Brain pericyte (primary cell): Measurements from ENCODE around the gene FCRL6.
A peak's percentile ranks its signal among the peaks of the same experiment; 100 is the strongest.

Source experiments
- DNase-seq: peaks from one replicate; pipeline ENCODE4 v3.0.0-alpha.2; 2012; ENCODE audit warnings: low read depth, low spot score

FCRL6 gene

GRCh38 chr1:159802111-159802510 lies at the start of gene FCRL6:
Gene FCRL6, plus strand, starts transcription at chr1:159802360. Its CDS starts 65 bp downstream, at chr1:159802425.
- no peak for DNase-seq

- DNase-seq = no peak
Measured at GRCh38 chr1:159753386-159753785, 48.8 kb upstream of the FCRL6 start.

- DNase-seq = no peak
Measured at GRCh38 chr1:159755451-159756007, 46.6 kb upstream of the FCRL6 start.

- DNase-seq = no peak
Measured at GRCh38 chr1:159756397-159756796, 45.8 kb upstream of the FCRL6 start.

- DNase-seq = no peak
Measured at GRCh38 chr1:159763686-159764085, 38.5 kb upstream of the FCRL6 start.

- no peak for DNase-seq
Measured at GRCh38 chr1:159765806-159766205, 36.4 kb upstream of the FCRL6 start.

GRCh38 chr1:159771127-159771895 lies 30.8 kb upstream of the FCRL6 start:
- DNase-seq = no peak

- no peak for DNase-seq
Measured at GRCh38 chr1:159774465-159774864, 27.7 kb upstream of the FCRL6 start.

- DNase-seq = no peak
Measured at GRCh38 chr1:159775716-159776115, 26.4 kb upstream of the FCRL6 start.

GRCh38 chr1:159778266-159778665 lies 23.9 kb upstream of the FCRL6 start:
- no peak for DNase-seq

- no peak for DNase-seq
Measured at GRCh38 chr1:159779403-159779851, 22.7 kb upstream of the FCRL6 start.

- DNase-seq = peak; percentile 98
Measured at GRCh38 chr1:159780583-159781582, 21.3 kb upstream of the FCRL6 start, which contains the start of gene DUSP23. Gene DUSP23, plus strand, starts transcription at chr1:159780962. Its CDS starts 139 bp downstream, at chr1:159781101.

GRCh38 chr1:159781992-159782391 lies 20.2 kb upstream of the FCRL6 start:
- no peak for DNase-seq

GRCh38 chr1:159783724-159784123 lies 18.4 kb upstream of the FCRL6 start:
- DNase-seq = no peak

GRCh38 chr1:159786465-159786864 lies 15.7 kb upstream of the FCRL6 start:
- no peak for DNase-seq

- DNase-seq = no peak
Measured at GRCh38 chr1:159786966-159787365, 15.2 kb upstream of the FCRL6 start.

- no peak for DNase-seq
Measured at GRCh38 chr1:159790237-159790917, 11.8 kb upstream of the FCRL6 start.

GRCh38 chr1:159791031-159791430 lies 11.1 kb upstream of the FCRL6 start:
- no peak for DNase-seq

- DNase-seq = no peak
Measured at GRCh38 chr1:159791461-159791860, 10.7 kb upstream of the FCRL6 start.

- DNase-seq = no peak
Measured at GRCh38 chr1:159795534-159795933, 6.6 kb upstream of the FCRL6 start.

GRCh38 chr1:159798893-159799292 lies 3.3 kb upstream of the FCRL6 start:
- peak; percentile 42 for DNase-seq
